ENCODE results near the gene SLC25A26.

The SLC25A26 gene

DNA sequence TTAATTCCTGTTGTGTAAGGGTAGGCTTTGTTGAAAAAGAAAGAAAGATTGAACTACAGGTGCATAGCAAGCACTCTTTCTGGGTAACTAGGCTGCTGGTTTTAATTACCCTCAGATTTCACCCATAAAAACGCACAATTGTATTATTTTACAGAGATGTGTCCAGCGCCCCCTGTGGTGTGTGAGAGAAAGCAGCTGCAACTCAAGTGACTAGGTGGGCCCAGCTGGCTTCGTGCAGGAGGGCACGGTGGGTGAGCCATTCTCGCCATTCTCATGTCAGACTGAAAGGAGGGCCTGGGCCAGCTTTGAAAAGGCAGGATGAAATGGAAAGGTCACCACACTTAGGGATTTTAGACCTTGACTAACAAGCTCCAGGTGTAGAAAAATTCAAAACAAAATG, 157.5 kb downstream of the SLC25A26 start:
- peak; percentile 18 for DNase-seq

DNA sequence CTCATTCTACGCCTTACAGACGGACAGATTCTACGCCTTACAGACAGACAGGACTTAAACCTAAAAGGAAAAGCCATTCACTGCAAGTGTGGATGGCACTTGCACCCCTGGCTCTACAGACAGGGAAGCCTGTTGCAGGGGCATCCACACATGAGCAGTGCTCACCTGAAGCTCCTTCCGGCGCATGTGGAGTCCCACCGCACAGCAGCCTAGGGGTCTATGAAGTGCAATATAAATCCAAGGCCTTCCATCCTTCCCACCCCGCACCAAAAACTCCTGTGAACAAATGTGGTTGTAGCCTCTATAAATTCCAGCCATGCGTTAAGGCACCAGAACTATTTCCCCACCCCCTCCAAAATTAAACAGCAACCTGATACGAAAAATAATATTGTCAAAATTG, 158.8 kb downstream of the SLC25A26 start:
- DNase-seq, result no peak

DNA sequence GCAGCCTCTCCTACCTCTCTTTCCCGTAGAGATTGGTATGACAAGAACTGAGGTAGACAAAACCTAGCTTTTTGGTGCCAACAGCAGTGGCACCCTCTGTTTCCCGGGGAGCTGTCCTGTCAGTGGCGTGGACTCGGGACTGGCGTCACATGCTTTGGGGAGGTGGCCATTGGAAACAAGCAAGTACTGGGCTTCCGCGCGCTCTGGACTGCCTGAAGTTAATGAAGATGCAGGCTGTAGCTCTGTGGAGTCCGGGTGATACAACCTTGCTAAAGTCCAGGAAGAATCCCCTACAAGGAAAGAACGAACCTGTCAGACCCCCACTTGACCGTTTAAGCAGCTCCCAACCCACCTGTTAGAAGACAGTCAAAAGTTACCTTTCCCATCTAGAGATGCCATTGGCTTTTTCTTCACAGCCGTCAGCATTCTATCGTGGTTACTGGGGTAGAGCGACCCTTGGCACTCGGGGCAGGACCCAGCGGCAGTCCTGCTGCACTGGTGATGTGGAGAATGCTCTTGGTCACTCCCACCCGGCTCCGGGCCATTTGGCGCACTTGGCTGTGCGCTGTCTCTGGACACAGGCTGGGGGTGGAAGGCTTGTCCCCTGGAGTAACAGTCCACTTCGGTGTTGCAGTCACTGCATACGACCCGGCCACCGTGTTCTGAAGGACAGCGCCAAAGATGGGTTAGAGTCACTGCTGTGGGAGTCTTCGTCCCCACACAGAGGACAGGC, 159.6 kb downstream of the SLC25A26 start:
- no peak for DNase-seq

DNA sequence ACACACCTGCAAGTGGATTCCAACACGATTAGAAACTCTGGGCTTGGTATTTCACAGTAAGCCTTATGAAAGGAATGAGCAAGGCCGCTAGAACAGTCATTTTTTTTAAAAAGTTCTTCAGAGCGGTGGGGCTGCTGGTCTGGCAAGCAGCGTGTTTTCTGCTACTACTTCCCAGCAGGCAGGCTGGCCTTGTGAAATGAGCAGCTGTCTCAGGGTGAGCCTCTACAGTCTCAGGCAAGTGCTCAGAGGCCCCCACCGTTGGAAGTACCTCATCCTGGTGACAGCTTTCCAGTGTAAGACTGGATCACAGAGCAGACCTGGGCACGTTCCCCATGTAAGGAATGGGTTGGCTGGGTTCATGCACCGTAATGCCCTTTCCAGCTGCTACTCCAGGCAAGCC, 160.8 kb downstream of the SLC25A26 start:
- no peak for DNase-seq

DNA sequence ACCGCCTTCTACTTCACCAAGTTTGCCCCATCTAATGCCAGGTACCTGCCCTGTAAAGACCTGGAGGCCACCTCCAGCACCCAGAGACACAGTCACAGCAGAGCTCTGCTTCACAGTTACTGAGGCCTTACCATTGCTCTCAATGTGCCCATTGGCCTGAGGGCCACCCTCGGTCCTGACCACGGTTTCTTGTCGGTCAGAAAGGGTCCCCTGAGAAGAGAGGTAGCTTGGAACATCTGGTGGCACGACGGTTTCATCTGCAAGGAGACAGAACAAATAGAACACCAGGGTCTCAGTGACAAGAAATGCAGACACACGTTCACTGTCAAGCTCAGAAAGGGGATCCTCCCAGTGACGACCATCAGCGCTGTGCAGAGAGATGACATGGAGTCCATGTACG, 161.3 kb downstream of the SLC25A26 start:
- no peak for DNase-seq

DNA sequence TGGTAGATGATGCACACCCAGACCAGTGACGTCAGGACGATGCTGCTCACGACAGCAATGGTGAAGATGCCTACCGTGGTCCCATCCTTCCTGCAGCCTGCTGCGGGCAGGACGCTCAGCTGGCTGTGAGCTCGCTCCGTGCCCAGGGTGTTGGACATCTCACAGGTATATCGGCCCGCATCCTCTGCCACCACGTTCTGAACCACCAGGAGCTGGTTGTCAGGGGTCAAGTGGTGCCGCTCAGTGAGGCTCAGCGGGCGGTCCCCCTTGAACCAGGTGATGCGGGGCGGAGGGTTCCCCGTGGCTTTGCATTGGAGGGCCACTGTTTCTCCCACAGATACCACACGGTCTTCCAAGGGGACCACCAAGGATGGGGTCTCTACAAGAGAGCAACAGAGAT, 162.2 kb downstream of the SLC25A26 start:
- no peak for DNase-seq

DNA sequence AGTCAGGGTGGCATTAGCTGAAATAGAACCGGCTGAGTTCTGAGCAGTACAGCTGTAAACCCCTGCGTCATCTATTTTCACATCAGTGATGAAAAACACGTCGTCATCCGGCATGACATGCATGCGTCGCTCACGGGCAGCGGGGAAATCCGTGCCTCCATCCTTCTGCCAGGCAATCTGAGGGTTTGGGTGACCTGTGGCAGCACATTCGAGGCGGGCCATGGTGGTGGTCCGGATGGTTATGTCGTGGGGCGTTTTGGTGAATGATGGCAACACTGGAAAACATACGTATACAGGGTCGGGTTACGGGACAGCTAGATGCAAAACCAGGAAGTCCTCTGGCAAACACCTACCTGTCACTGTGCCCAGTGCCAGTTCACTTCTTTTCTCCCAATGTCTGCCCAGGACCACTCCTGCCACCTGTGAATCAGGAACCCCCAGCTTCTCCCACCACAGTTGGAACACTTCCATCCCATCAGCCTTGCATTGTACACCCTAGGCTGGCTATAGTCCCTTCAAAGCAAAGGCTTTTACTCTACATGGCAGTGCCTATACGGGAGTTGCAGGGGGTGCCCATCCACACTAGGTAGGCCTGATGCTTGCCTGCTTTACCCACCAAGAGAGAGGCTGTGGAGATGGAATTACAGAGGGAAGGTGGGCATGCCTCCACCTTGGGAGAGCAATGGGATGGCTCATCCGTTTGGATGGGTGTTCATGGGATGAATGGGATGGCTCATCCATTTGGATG, 163.4 kb downstream of the SLC25A26 start:
- DNase-seq, result no peak

DNA sequence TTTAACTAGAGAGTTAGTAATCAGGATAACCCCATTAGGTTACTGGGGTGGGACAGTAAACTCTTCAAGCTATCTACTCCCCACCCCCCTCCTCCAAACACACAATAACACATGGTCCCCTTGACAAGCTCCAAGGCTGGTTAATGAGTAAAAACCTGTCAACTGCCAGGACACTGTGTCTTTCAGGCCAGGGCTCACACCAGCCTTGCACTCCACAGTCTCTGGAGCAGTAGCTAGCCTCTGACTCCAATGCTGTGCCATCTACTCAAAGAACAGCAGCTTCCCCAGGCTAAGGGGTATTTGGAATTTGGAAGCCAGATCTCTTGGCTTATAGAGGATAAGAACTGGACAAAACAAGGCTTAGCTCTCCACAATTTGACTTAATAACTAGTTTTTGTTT, 164.3 kb downstream of the SLC25A26 start:
- no peak for DNase-seq

DNA sequence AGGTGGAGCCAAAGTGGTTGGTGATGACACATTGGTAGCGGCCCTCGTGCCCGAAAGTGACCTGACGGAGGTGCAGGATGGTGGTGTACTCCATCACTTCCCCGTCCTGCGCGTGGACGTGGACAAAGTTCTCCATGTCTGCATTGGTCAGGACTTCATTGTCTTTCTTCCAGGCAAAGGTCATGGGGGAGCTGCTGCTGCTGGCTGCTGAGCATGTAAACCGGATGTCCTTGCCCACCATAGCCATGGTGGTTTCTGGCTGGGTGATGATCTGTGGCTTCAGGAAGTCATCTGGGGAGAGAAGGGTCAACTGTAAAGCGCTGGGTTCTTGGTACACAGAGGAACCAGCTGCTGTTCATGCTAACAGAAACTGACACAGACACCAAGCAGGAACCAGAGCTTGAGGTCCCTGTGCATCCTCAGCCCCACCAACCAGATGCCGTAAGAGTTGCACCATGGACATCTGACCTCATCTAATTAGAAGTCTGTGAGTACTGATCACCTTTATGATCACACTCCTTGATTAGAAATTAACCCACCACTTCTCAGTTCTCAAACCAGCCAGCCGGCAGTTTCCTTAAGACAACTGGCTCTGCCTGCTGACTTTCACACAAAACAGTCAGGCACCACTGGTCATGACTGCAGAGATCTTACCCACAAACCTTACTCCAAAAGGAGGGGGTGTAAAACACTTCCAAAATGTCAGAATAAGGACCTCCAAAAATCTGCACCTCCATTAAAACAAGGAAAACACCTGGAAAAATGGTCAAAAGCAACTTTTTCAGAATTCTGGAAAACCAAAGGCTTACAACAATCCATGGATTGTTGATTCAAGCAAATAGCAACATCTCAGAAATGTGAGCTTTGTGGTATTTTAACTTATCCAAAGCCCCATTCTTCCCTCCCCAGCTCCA, 165.5 kb downstream of the SLC25A26 start:
- DNase-seq, result no peak

DNA sequence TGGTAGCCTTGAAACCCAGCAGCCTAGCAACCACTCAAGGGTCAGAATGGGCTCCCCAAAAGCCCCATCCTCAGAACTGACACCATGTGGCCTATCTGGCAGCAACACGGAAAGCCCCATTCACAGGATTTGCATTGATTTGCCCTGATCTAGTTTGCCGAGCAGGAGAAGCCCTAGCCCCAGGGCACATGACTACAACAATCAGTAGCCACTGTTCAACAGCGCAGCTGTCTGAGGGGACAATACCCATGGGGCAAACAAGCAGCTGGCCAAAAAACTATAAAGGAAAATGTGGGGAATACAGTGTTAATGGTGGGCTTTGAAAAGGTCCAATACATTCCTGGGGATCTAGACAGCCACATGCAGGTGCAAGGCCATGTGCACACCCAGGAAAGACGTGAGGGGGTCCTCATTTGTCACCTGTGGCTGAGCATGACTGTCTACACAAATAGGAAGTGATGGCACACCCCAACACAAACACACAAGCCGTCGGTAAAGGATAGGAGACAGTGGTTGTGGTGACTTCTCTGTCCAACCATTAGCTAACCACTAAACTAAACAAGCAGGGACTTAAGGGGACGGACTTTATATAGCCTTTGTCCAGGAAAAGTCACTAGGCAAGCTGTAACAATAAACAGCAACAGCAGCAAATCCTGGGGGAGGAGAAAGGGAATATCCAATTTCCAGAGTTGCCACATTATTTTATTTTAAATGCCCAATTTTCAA, 166.3 kb downstream of the SLC25A26 start:
- DNase-seq, result no peak

DNA sequence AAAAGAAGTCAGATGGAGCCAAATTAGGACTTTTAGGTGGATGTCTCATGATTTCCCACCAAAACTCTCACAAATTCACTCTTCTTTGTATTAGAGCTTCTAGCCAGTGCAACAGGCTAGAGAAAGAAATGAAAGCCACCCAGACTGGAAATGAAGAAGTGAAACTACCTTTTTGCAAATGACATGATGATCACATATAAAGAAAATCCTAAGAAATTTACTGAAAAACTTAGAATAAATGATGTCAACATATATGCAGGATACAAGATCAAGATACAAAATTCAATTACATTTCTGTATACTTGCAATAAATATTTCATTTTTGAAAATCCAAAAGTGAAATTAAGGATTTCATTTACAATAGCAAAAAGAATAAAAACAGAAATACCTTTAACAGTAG, 169.2 kb downstream of the SLC25A26 start:
- DNase-seq, result no peak

DNA sequence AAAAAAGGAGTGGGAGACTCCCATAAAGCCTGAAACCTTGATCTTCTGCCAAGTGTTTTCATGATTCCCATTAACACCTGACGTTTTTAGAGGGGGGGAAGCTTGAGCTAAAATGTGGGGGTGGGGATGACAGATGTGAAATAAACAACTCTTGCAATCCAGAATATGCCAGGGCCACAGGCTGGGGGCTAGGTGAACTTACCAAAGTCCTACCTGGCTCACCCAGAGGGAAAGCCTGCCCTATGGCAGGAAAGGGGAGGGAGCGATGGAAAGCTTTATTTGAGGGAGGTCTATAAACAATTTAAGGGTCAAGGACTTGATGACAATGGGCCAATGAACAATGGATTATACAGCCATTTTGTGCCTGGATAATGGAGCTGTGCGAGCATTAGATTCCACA, 171.7 kb downstream of the SLC25A26 start:
- DNase-seq, result no peak

DNA sequence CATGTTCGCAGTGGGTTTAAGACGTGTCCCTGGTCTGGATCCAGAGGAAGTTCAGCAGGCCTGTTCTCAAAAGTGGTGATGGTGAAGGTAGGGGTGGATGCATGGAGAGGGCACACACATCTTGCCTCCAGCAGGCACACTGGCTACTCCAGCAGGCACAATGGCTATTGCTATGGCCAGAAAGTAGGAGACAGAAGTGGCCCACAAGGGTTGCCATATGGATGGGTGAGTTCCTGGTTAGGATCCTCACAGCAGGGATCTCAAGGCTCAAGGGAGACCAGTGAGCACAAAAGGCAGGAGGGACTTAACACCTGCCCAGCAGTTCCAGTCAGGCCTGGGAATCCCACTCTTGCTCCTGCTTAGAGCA, 172.1 kb downstream of the SLC25A26 start:
- no peak for DNase-seq

DNA sequence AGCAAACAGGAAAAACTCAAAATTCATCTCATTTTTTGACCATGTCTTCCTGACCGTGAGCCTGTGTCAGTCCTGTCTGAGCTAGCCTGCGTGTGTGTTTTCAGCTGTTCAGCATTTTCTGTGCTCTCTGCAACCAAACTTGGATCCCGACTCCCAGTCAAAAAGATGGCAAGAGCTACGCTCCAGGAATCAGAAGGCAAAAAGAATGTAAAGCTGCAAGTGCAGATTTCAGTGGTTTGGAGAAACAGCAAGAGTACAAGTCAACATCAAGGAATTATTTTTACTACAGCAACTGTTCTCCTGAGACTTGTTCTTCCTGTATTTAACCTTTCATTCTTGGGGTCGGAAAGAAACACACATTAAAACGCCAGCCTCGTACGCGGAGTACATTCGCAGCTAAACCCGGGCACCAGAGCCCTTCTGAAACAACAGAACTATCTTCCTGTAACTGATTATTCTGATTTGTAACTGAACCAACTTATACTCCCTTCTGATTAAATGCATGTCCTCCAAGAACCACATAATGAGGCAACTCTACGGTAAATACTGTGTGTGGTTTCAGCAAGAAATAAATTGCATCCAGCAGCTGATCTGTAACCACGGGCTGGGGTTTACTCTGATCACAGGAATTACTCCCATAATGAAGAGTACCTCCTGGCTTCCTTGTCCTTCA, 172.7 kb downstream of the SLC25A26 start:
- peak; percentile 17 for DNase-seq

DNA sequence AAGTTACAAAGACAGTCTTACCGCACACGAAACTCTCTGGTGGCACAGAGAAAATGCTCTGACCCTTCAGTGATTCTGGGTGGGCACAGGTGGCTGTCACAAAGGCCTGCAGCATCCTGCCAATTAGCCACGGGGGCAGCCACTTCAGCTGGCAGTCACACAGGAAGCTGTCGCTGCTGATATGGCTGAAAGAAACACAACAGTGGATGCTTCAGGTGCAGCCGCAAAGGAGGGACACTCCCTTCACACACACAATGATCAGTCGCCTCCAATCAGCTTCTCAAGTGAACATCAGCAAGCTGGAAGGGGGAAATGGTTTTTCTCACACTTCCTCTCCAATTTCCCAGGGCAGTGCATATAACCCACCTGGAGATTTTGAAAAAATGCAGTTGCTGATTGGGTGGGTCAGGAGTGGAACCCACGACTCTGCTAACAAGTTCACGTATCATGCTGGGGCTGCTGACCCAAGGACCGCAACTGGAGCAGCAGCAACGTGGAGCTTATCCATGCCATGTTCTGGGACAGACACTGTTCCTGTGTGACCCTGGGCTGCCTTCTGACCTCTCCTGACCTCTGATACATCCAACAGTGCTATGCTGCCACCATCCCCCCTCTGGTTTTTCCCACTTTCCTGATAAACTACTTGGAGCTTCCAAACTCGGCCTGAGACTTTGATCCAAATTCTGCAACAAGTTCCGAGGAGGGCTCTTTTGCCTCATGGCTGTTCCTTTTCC, 173.4 kb downstream of the SLC25A26 start:
- DNase-seq, result peak; percentile 38

DNA sequence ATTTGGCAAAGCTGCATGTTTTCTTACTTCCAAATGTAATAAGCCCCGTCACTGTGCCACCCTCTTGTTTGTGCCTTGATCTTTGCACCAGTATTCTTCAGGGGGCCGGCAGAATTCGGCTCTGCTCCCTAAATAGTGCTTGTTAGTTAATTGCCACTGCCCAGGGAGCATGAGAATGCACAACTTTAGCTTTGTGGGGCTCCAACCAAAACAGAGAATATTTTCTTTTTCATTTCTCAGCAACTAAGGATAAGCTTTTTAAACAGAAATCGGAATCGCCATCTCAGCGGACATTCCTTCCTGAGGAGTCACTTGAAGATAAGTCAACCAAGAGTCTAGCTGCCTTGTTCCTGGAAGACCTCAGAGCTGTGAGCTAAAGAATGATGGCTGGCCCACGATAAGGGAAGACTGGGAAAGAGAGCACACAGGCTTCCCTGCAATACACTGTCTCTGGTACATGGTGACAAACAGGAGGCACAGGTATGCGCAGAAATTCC, 174.0 kb downstream of the SLC25A26 start:
- DNase-seq, result no peak

DNA sequence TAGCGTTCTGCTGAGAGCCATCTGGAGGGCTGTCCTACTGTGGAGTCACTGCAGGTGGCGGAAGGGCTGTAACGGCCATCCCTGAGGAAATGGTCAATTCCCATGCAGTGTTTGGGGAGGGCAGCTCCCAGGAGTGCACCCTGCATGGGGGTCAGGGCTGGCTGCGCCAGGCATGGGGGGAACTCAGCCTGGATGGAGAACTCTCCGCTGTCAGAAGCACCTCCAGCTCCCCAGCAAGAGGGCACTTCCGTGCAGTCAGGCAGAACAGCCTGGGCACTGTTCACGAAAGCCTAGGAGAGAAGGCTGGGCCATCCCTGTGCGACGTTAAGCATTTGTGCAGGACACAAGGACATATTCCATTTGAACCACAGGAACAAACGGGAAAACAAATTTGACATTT, 174.8 kb downstream of the SLC25A26 start:
- no peak for DNase-seq

DNA sequence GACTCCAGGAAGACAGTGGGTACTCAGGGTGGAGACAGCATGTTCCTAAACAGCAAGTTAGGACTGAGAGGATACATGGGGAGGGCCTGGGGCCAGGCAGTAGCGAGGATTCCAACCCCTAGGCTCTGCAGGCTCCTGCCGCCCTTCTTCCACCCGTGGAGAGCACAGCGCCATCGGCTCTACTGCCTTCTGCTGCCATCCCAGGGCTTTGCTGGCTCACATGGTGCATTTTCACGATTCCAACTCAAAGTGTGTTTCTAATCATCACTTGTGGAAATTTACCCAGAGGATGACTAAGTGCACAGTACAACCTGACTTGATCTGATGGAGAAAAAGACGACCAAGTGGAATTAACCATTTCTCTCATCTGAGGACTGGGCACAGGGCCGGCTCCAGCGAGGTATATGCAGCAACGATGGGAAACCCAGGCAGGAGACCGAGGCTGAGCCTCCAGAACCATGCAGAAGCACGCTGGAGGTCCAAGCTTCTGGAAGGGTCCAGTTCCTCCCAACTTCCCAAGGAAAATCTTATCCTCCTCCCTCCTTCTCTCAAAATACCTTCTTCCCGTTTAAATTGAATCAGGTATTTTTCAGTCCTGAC, 175.5 kb downstream of the SLC25A26 start:
- no peak for DNase-seq

DNA sequence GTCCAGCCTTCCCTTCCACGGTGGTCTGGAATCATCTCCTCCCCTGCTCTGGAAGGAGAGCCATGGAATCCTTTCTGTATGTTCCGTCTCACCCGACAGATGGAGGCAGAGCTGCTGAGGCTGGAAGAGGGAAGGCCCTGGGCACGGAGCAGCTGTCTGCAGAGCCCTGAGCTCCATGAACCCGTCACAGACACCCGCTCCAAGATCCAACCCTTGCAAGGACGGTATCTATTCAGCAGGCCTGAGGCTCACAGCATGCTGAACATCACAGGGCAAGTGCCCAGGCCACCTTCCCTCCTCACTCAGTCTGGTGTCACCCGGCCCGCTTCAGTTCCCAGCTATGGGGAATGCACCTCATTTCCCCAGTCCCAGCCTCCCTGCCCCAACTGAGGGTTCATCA, 176.1 kb downstream of the SLC25A26 start:
- DNase-seq, result no peak

DNA sequence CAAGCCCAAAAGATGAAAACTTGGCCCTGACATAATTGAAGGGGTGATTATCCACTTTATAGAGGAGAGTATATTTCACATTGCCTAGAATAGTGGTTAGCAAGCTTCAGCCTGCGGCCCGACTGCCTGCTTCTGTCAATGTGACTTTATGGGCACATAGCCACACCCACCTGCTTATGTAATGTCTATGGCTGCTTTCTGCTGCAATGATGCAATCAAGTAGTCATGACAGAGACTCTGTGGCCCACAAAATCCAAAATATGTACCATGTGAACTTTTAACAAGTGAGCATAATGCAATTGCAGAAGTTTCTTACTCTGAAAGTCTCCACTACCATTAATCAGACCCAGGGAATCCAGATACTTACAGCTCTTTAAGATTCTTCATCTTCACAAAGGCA, 176.9 kb downstream of the SLC25A26 start:
- peak; percentile 16 for DNase-seq
